MM.1S (cell line): ENCODE measurements around the gene FAM234B.

ENCODE experiments used
- DNase-seq: peaks from one replicate; pipeline ENCODE4 v3.0.0-alpha.2; 2015
- H2AFZ ChIP-seq: fragments of 300-600 bp; sonication (generic); 2 replicates; pipeline ENCODE4 v1.6.0; 2016; ENCODE audit warnings: antibody characterized with exemption, low read length
- H3F3A ChIP-seq: fragments of 300-600 bp; sonication (generic); 2 replicates; pipeline ENCODE4 v1.6.1; 2016; ENCODE audit warnings: mild to moderate bottlenecking, antibody characterized with exemption, low read length, moderate library complexity, mixed read lengths; ENCODE audit not compliant: insufficient read depth
- H3K27ac ChIP-seq: fragments of 300-600 bp; sonication (generic); 2 replicates; pipeline ENCODE4 v1.5.1; 2016; ENCODE audit warnings: mild to moderate bottlenecking, low read length
- H3K27me3 ChIP-seq: fragments of 300-600 bp; sonication (generic); replicated peaks from 2 replicates; pipeline ENCODE4 v1.6.0; 2016; ENCODE audit warnings: low read length; ENCODE audit not compliant: insufficient read depth
- H3K36me3 ChIP-seq: fragments of 300-600 bp; sonication (generic); replicated peaks from 2 replicates; pipeline ENCODE4 v1.6.1; 2016; ENCODE audit warnings: mild to moderate bottlenecking, low read length, mixed read lengths; ENCODE audit not compliant: insufficient read depth
- H3K4me1 ChIP-seq: fragments of 300-600 bp; sonication (generic); 2 replicates; pipeline ENCODE4 v1.6.1; 2016; ENCODE audit warnings: low read length, mixed read lengths
- H3K4me2 ChIP-seq: fragments of 300-600 bp; sonication (generic); 2 replicates; pipeline ENCODE4 v1.6.0; 2016; ENCODE audit warnings: low read depth, low read length
- H3K4me3 ChIP-seq: fragments of 300-600 bp; sonication (generic); 2 replicates; pipeline ENCODE4 v1.5.1; 2016; ENCODE audit warnings: low read length, mixed read lengths
- H3K79me2 ChIP-seq: fragments of 300-600 bp; sonication (generic); 2 replicates; pipeline ENCODE4 v1.6.1; 2016; ENCODE audit warnings: mixed run types, low read length, mixed read lengths
- H3K9ac ChIP-seq: fragments of 300-600 bp; sonication (generic); 2 replicates; pipeline ENCODE4 v1.6.1; 2016; ENCODE audit warnings: low read length, mixed read lengths
- H3K9me2 ChIP-seq: fragments of 300-600 bp; sonication (generic); replicated peaks from 2 replicates; pipeline ENCODE4 v1.6.1; 2016; ENCODE audit warnings: mild to moderate bottlenecking, low read length, mixed read lengths; ENCODE audit not compliant: insufficient read depth
- H3K9me3 ChIP-seq: fragments of 300-600 bp; sonication (generic); replicated peaks from 2 replicates; pipeline ENCODE4 v1.6.1; 2016; ENCODE audit warnings: mild to moderate bottlenecking, low read length, mixed read lengths; ENCODE audit not compliant: insufficient read depth
- H4K20me1 ChIP-seq: fragments of 300-600 bp; sonication (generic); 2 replicates; pipeline ENCODE4 v1.6.1; 2016; ENCODE audit warnings: mild to moderate bottlenecking, low read length, moderate library complexity, mixed read lengths; ENCODE audit not compliant: insufficient read depth
- EZH2 ChIP-seq: fragments of 300-600 bp; sonication (generic); optimal IDR thresholded peaks from 2 replicates; pipeline ENCODE3; 2017; ENCODE audit warnings: low read depth, mild to moderate bottlenecking, antibody characterized with exemption, low read length, mixed read lengths
- EZH2phosphoT487 ChIP-seq: fragments of 300-600 bp; sonication (generic); IDR thresholded peaks from 2 replicates; pipeline ENCODE4 v1.6.1; 2018; ENCODE audit warnings: antibody characterized with exemption, low read length
- TF ChIP-seq, protein P1 (sequence below): fragments of 300-600 bp; sonication (generic); IDR thresholded peaks from 2 replicates; pipeline ENCODE4 v1.5.1; 2016; ENCODE audit warnings: antibody characterized with exemption, low read length, mixed read lengths

FAM234B gene

GRCh38 chr12:12999271-12999958 is 44.8 kb upstream of the FAM234B start:
- peak overlapping the region; percentile 91 for H2AFZ ChIP-seq
- H3K4me1 ChIP-seq = peaks cover 13% of the 10 kb centered on the region; the same call in 1 of the 2 replicates
- H3K9ac ChIP-seq = peak overlapping the region; percentile 78
- peaks cover 8% of the 10 kb centered on the region for H3F3A ChIP-seq
- peaks cover 18% of the 10 kb centered on the region for H3K79me2 ChIP-seq
- no peak for DNase-seq
- H4K20me1 ChIP-seq = no peaks in the 10 kb centered on the region
- H3K36me3 ChIP-seq = no peaks in the 10 kb centered on the region
- H3K27ac ChIP-seq = no peak overlapping the region
- H3K27me3 ChIP-seq = no peaks in the 10 kb centered on the region
- H3K4me3 ChIP-seq = peak overlapping the region; percentile 93
- peak overlapping the region; percentile 98 for H3K4me2 ChIP-seq
- H3K9me2 ChIP-seq = no peaks in the 10 kb centered on the region
- H3K9me3 ChIP-seq = no peaks in the 10 kb centered on the region
- TF ChIP-seq EZH2 (no peak), EZH2phosphoT487 (no peak)
- TF ChIP-seq, protein P1, sequence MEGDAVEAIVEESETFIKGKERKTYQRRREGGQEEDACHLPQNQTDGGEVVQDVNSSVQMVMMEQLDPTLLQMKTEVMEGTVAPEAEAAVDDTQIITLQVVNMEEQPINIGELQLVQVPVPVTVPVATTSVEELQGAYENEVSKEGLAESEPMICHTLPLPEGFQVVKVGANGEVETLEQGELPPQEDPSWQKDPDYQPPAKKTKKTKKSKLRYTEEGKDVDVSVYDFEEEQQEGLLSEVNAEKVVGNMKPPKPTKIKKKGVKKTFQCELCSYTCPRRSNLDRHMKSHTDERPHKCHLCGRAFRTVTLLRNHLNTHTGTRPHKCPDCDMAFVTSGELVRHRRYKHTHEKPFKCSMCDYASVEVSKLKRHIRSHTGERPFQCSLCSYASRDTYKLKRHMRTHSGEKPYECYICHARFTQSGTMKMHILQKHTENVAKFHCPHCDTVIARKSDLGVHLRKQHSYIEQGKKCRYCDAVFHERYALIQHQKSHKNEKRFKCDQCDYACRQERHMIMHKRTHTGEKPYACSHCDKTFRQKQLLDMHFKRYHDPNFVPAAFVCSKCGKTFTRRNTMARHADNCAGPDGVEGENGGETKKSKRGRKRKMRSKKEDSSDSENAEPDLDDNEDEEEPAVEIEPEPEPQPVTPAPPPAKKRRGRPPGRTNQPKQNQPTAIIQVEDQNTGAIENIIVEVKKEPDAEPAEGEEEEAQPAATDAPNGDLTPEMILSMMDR = no peak

- Histone ChIP-seq H3K9me2 (no peaks in the 10 kb centered on the region), H3K4me3 (peak within 1 kb of the TSS; percentile 93), H3K36me3 (no peaks in the 10 kb centered on the region), H3K9ac (peak within 1 kb of the TSS; percentile 78), H3K9me3 (no peaks in the 10 kb centered on the region), H3K27ac (peak within 1 kb of the TSS; percentile 54; the same call in 1 of the 2 replicates), H2AFZ (peak within 1 kb of the TSS; percentile 91), H3K79me2 (peaks cover 18% of the 10 kb centered on the region), H3K4me1 (peaks cover 13% of the 10 kb centered on the region; the same call in 1 of the 2 replicates), H3F3A (peaks cover 8% of the 10 kb centered on the region), H3K27me3 (no peaks in the 10 kb centered on the region), H3K4me2 (peak within 1 kb of the TSS; percentile 98), H4K20me1 (no peaks in the 10 kb centered on the region)
- TF ChIP-seq, protein P1 = no peak
- TF ChIP-seq EZH2 (no peak), EZH2phosphoT487 (no peak)
- DNase-seq = peak; percentile 90
Observed at GRCh38 chr12:12999959-13000615, 44.1 kb upstream of the FAM234B start, which contains the start of gene HEBP1. Gene HEBP1, minus strand, starts transcription at chr12:13000265. Its CDS starts 151 bp downstream, at chr12:13000114.

GRCh38 chr12:13000616-13000924 is 43.6 kb upstream of the FAM234B start:
- no peak for DNase-seq
- peak overlapping the region; percentile 60 for H3K4me3 ChIP-seq
- no peaks in the 10 kb centered on the region for H4K20me1 ChIP-seq
- H3K9ac ChIP-seq = peak overlapping the region; percentile 54
- peak overlapping the region; percentile 69 for H2AFZ ChIP-seq
- H3K27ac ChIP-seq = peak overlapping the region; percentile 54; the same call in 1 of the 2 replicates
- no peaks in the 10 kb centered on the region for H3K9me2 ChIP-seq
- peak overlapping the region; percentile 65 for H3K4me2 ChIP-seq
- H3K9me3 ChIP-seq = no peaks in the 10 kb centered on the region
- no peaks in the 10 kb centered on the region for H3K27me3 ChIP-seq
- TF ChIP-seq EZH2 (no peak), EZH2phosphoT487 (no peak)
- TF ChIP-seq, protein P1 = no peak
- peaks cover 13% of the 10 kb centered on the region; the same call in 1 of the 2 replicates for H3K4me1 ChIP-seq
- H3F3A ChIP-seq = peaks cover 8% of the 10 kb centered on the region
- H3K79me2 ChIP-seq = peaks cover 18% of the 10 kb centered on the region
- no peaks in the 10 kb centered on the region for H3K36me3 ChIP-seq
